Neural progenitor cell (in vitro differentiated cells): ENCODE results near the gene NR4A1.

Experiments
- EZH2 ChIP-seq: fragments of 200-600 bp; sonication (generic); IDR thresholded peaks from 2 replicates; pipeline ENCODE4 v1.6.1; 2017; ENCODE audit warnings: antibody characterized with exemption, mild to moderate bottlenecking, moderate library complexity
- TF ChIP-seq, protein P1 (sequence below): fragments of 200-600 bp; sonication (generic); IDR thresholded peaks from 2 replicates; pipeline ENCODE4 v1.5.1; 2017; ENCODE audit warnings: antibody characterized with exemption, mild to moderate bottlenecking

DNA sequence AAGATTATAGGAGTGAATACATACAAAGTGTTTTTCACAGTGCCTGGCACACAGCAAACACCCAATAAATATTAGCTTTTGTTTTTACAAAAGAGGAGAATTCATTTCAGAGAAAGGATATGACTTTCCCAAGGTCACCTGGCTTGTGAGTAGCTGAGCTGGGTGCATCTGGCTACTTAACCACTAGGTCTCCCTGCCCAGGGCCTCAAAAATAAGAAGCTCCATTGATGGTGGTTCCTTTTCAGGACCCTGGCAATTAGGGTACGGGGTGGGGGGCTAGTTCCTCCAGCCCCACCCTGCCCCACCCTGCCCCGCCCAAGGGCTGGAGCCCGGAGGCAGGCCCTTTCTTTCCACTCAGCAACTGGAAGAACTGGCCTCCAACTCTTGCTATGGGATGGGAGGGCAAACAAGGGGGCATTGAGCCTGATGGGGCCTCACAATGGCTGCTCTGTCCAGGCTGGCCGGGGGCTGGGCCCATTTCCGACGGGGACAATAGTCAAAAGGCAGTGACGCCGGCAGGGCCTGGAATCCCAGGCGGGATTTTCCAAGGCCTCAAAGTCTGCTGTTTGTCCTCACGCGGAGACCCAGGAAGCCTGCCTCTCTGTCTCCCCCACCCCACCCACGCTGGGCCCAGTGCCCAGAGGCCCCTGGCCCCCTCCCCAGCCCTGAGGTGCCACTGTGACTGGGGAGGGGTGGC is 10.4 kb downstream of the NR4A1 start:
- TF ChIP-seq, protein P1, sequence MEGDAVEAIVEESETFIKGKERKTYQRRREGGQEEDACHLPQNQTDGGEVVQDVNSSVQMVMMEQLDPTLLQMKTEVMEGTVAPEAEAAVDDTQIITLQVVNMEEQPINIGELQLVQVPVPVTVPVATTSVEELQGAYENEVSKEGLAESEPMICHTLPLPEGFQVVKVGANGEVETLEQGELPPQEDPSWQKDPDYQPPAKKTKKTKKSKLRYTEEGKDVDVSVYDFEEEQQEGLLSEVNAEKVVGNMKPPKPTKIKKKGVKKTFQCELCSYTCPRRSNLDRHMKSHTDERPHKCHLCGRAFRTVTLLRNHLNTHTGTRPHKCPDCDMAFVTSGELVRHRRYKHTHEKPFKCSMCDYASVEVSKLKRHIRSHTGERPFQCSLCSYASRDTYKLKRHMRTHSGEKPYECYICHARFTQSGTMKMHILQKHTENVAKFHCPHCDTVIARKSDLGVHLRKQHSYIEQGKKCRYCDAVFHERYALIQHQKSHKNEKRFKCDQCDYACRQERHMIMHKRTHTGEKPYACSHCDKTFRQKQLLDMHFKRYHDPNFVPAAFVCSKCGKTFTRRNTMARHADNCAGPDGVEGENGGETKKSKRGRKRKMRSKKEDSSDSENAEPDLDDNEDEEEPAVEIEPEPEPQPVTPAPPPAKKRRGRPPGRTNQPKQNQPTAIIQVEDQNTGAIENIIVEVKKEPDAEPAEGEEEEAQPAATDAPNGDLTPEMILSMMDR = no peak
- no peak for TF ChIP-seq EZH2
